ENCODE results near the gene PREP.
A peak's percentile ranks its signal among the peaks of the same experiment; 100 is the strongest.

PREP gene

GRCh38 chr6:105317607-105318533, 85.0 kb downstream of the PREP start:
- H3K18ac ChIP-seq (ENCODE audit: low read depth in 1 of 2, low read length in 2 of 2), result no peak overlapping the region
- no peak overlapping the region for H3K14ac ChIP-seq (ENCODE audit: low read length in 2 of 2)
- H2AK5ac ChIP-seq (ENCODE audit: low read length, severe bottlenecking), result no peak overlapping the region
- peaks cover 7% of the 10 kb centered on the region for H3K79me1 ChIP-seq (replicated peaks; ENCODE audit: low read length, poor library complexity, severe bottlenecking)
- no peak overlapping the region for H2BK12ac ChIP-seq (ENCODE audit: low read length in 2 of 2)
- peaks cover 4% of the 10 kb centered on the region for H3K4me1 ChIP-seq (ENCODE audit: control insufficient read depth, insufficient read depth, low read depth, low read length)
- H3K27ac ChIP-seq (ENCODE audit: low read length, poor library complexity, severe bottlenecking), result peak overlapping the region; percentile 61
- 98% methylated on average over 6 of the region's 6 CpGs for WGBS
- H2BK15ac ChIP-seq (ENCODE audit: low read depth, poor library complexity, severe bottlenecking), result no peak overlapping the region
- H3K4me3 ChIP-seq (ENCODE audit: insufficient read depth in 1 of 2, low read depth in 1 of 2, low read length in 2 of 2), result no peak overlapping the region
- peaks cover 0 to 58% of the 10 kb centered on the region in 2 experiments for H3K36me3 ChIP-seq (ENCODE audit: control insufficient read depth in 1 of 2, insufficient read depth in 2 of 2, low read depth in 1 of 2, low read length in 2 of 2)
- no peak overlapping the region for H4K8ac ChIP-seq (ENCODE audit: low read length)
- no peak overlapping the region for H2AFZ ChIP-seq (ENCODE audit: low read depth, low read length)
- no peaks in the 10 kb centered on the region for H3K27me3 ChIP-seq (ENCODE audit: control insufficient read depth in 1 of 2, insufficient read depth in 1 of 2, low read length in 2 of 2)
- no peak overlapping the region for H3K4me2 ChIP-seq (ENCODE audit: low read length, poor library complexity, severe bottlenecking)
- no peak overlapping the region for H3K23ac ChIP-seq (ENCODE audit: low read length in 2 of 2)
- no peak overlapping the region for H3K9ac ChIP-seq (ENCODE audit: low read length)
- DNase-seq, result no peak
- H2BK5ac ChIP-seq (ENCODE audit: low read depth, low read length, poor library complexity, severe bottlenecking), result no peak overlapping the region
- H3K9me3 ChIP-seq (ENCODE audit: control insufficient read depth, low read length), result no peaks in the 10 kb centered on the region
- H3K4ac ChIP-seq (ENCODE audit: low read depth in 1 of 2, low read length in 2 of 2), result no peak overlapping the region
- H4K91ac ChIP-seq (ENCODE audit: low read length), result no peak overlapping the region
- H2BK120ac ChIP-seq (ENCODE audit: low read depth, low read length), result no peak overlapping the region

GRCh38 chr6:105313211-105313610, 89.7 kb downstream of the PREP start:
- no peak overlapping the region for H3K9ac ChIP-seq (ENCODE audit: low read length)
- H2BK15ac ChIP-seq (ENCODE audit: low read depth, poor library complexity, severe bottlenecking), result no peak overlapping the region
- no peaks in the 10 kb centered on the region for H3K4me1 ChIP-seq (ENCODE audit: control insufficient read depth, insufficient read depth, low read depth, low read length)
- H2BK5ac ChIP-seq (ENCODE audit: low read depth, low read length, poor library complexity, severe bottlenecking), result no peak overlapping the region
- no peak overlapping the region for H2AK5ac ChIP-seq (ENCODE audit: low read length, severe bottlenecking)
- peaks cover 7 to 48% of the 10 kb centered on the region in 2 experiments for H3K36me3 ChIP-seq (ENCODE audit: control insufficient read depth in 1 of 2, insufficient read depth in 2 of 2, low read depth in 1 of 2, low read length in 2 of 2)
- no peaks in the 10 kb centered on the region for H3K9me3 ChIP-seq (ENCODE audit: control insufficient read depth, low read length)
- H3K23ac ChIP-seq (ENCODE audit: low read length in 2 of 2), result no peak overlapping the region
- peaks cover 13% of the 10 kb centered on the region for H3K79me1 ChIP-seq (replicated peaks; ENCODE audit: low read length, poor library complexity, severe bottlenecking)
- H3K18ac ChIP-seq (ENCODE audit: low read depth in 1 of 2, low read length in 2 of 2), result no peak overlapping the region
- H2BK12ac ChIP-seq (ENCODE audit: low read length in 2 of 2), result no peak overlapping the region
- WGBS, result 97% methylated on average over 4 of the region's 4 CpGs
- H3K4ac ChIP-seq (ENCODE audit: low read depth in 1 of 2, low read length in 2 of 2), result no peak overlapping the region
- H3K4me2 ChIP-seq (ENCODE audit: low read length, poor library complexity, severe bottlenecking), result no peak overlapping the region
- no peak overlapping the region for H2AFZ ChIP-seq (ENCODE audit: low read depth, low read length)
- no peak for DNase-seq
- no peak overlapping the region for H3K4me3 ChIP-seq (ENCODE audit: insufficient read depth in 1 of 2, low read depth in 1 of 2, low read length in 2 of 2)
- H4K91ac ChIP-seq (ENCODE audit: low read length), result no peak overlapping the region
- no peak overlapping the region for H3K14ac ChIP-seq (ENCODE audit: low read length in 2 of 2)
- no peak overlapping the region for H3K27ac ChIP-seq (ENCODE audit: low read length, poor library complexity, severe bottlenecking)
- H3K27me3 ChIP-seq (ENCODE audit: control insufficient read depth in 1 of 2, insufficient read depth in 1 of 2, low read length in 2 of 2), result no peaks in the 10 kb centered on the region
- no peak overlapping the region for H2BK120ac ChIP-seq (ENCODE audit: low read depth, low read length)
- H4K8ac ChIP-seq (ENCODE audit: low read length), result no peak overlapping the region

GRCh38 chr6:105310947-105311346, 91.9 kb downstream of the PREP start:
- H3K14ac ChIP-seq (ENCODE audit: low read length in 2 of 2), result no peak overlapping the region
- no peak overlapping the region for H2BK15ac ChIP-seq (ENCODE audit: low read depth, poor library complexity, severe bottlenecking)
- H3K18ac ChIP-seq (ENCODE audit: low read depth in 1 of 2, low read length in 2 of 2), result no peak overlapping the region
- no peaks in the 10 kb centered on the region for H3K9me3 ChIP-seq (ENCODE audit: control insufficient read depth, low read length)
- no peak overlapping the region for H3K9ac ChIP-seq (ENCODE audit: low read length)
- H2BK5ac ChIP-seq (ENCODE audit: low read depth, low read length, poor library complexity, severe bottlenecking), result no peak overlapping the region
- no peak overlapping the region for H3K4ac ChIP-seq (ENCODE audit: low read depth in 1 of 2, low read length in 2 of 2)
- no peaks in the 10 kb centered on the region for H3K27me3 ChIP-seq (ENCODE audit: control insufficient read depth in 1 of 2, insufficient read depth in 1 of 2, low read length in 2 of 2)
- no peak overlapping the region for H4K91ac ChIP-seq (ENCODE audit: low read length)
- no peaks in the 10 kb centered on the region for H3K4me1 ChIP-seq (ENCODE audit: control insufficient read depth, insufficient read depth, low read depth, low read length)
- H3K4me3 ChIP-seq (ENCODE audit: insufficient read depth in 1 of 2, low read depth in 1 of 2, low read length in 2 of 2), result no peak overlapping the region
- H2BK12ac ChIP-seq (ENCODE audit: low read length in 2 of 2), result no peak overlapping the region
- H3K79me1 ChIP-seq (replicated peaks; ENCODE audit: low read length, poor library complexity, severe bottlenecking), result peaks cover 11% of the 10 kb centered on the region
- no peak overlapping the region for H2BK120ac ChIP-seq (ENCODE audit: low read depth, low read length)
- no peak overlapping the region for H3K23ac ChIP-seq (ENCODE audit: low read length in 2 of 2)
- H2AFZ ChIP-seq (ENCODE audit: low read depth, low read length), result no peak overlapping the region
- H4K8ac ChIP-seq (ENCODE audit: low read length), result no peak overlapping the region
- H2AK5ac ChIP-seq (ENCODE audit: low read length, severe bottlenecking), result no peak overlapping the region
- WGBS, result 86% methylated on average over 3 of the region's 3 CpGs
- H3K27ac ChIP-seq (ENCODE audit: low read length, poor library complexity, severe bottlenecking), result no peak overlapping the region
- no peak overlapping the region for H3K4me2 ChIP-seq (ENCODE audit: low read length, poor library complexity, severe bottlenecking)
- H3K36me3 ChIP-seq (ENCODE audit: control insufficient read depth in 1 of 2, insufficient read depth in 2 of 2, low read depth in 1 of 2, low read length in 2 of 2), result peaks cover 7 to 41% of the 10 kb centered on the region in 2 experiments
- no peak for DNase-seq

- Histone ChIP-seq H2BK15ac (ENCODE audit: low read depth, poor library complexity, severe bottlenecking) (no peak overlapping the region), H3K27ac (ENCODE audit: low read length, poor library complexity, severe bottlenecking) (no peak overlapping the region), H3K14ac (ENCODE audit: low read length in 2 of 2) (no peak overlapping the region), H3K27me3 (ENCODE audit: control insufficient read depth in 1 of 2, insufficient read depth in 1 of 2, low read length in 2 of 2) (no peaks in the 10 kb centered on the region), H2AK5ac (ENCODE audit: low read length, severe bottlenecking) (no peak overlapping the region), H3K23ac (ENCODE audit: low read length in 2 of 2) (no peak overlapping the region), H3K4me2 (ENCODE audit: low read length, poor library complexity, severe bottlenecking) (no peak overlapping the region), H3K4ac (ENCODE audit: low read depth in 1 of 2, low read length in 2 of 2) (no peak overlapping the region), H2BK5ac (ENCODE audit: low read depth, low read length, poor library complexity, severe bottlenecking) (no peak overlapping the region), H3K18ac (ENCODE audit: low read depth in 1 of 2, low read length in 2 of 2) (no peak overlapping the region), H3K9me3 (ENCODE audit: control insufficient read depth, low read length) (no peaks in the 10 kb centered on the region), H3K36me3 (ENCODE audit: control insufficient read depth in 1 of 2, insufficient read depth in 2 of 2, low read depth in 1 of 2, low read length in 2 of 2) (peaks cover 7 to 37% of the 10 kb centered on the region in 2 experiments), H2BK120ac (ENCODE audit: low read depth, low read length) (no peak overlapping the region), H3K4me1 (ENCODE audit: control insufficient read depth, insufficient read depth, low read depth, low read length) (no peaks in the 10 kb centered on the region), H3K9ac (ENCODE audit: low read length) (no peak overlapping the region), H4K91ac (ENCODE audit: low read length) (no peak overlapping the region), H2BK12ac (ENCODE audit: low read length in 2 of 2) (no peak overlapping the region), H3K4me3 (ENCODE audit: insufficient read depth in 1 of 2, low read depth in 1 of 2, low read length in 2 of 2) (no peak overlapping the region), H3K79me1 (replicated peaks; ENCODE audit: low read length, poor library complexity, severe bottlenecking) (peaks cover 11% of the 10 kb centered on the region), H2AFZ (ENCODE audit: low read depth, low read length) (no peak overlapping the region), H4K8ac (ENCODE audit: low read length) (no peak overlapping the region)
- 67% methylated on average over 1 of the region's 1 CpG for WGBS
- no peak for DNase-seq
Observed at GRCh38 chr6:105310371-105310770, 92.5 kb downstream of the PREP start.
